Measurements from ENCODE around the gene DNAAF5. TPM values are rescaled to one million over a fixed set of nuclear protein-coding genes. Genes with fewer than 3 reads are reported as not detected.
"Not testable (repeated sequence)": the region's sequence is repeated elsewhere in the genome, so short reads cannot be mapped to it uniquely, and the experiment has no call there.

DNAAF5 gene
- total RNA-seq, 2 experiments from 2014 or later, result 42.6 to 58.5 TPM

GRCh38 chr7:741191-741671, 14.7 kb downstream of the DNAAF5 start:
- POLR2A ChIA-PET, result no interaction called here
- CTCF ChIA-PET (ENCODE audit: unreplicated experiment), result no interaction called here

GRCh38 chr7:741850-742249, 15.4 kb downstream of the DNAAF5 start:
- Histone ChIP-seq H3K4me3 (ENCODE audit: low read depth, low read length, poor library complexity, severe bottlenecking) (no peak overlapping the region), H3K9me3 (ENCODE audit: low read length) (no peaks in the 10 kb centered on the region), H3K9me2 (ENCODE audit: insufficient read depth, low read length) (no peaks in the 10 kb centered on the region), H4K20me1 (ENCODE audit: insufficient read depth, low read length) (no peaks in the 10 kb centered on the region), H3K4me1 (ENCODE audit: insufficient read depth, low read length, poor library complexity, severe bottlenecking) (no peaks in the 10 kb centered on the region), H2AFZ (ENCODE audit: low read length) (no peak overlapping the region), H3K4me2 (ENCODE audit: low read length) (no peak overlapping the region), H3K27ac (ENCODE audit: low read depth, low read length, poor library complexity, severe bottlenecking) (no peak overlapping the region), H3K36me3 (ENCODE audit: insufficient read depth, low read length) (peaks cover 72% of the 10 kb centered on the region), H3K79me2 (ENCODE audit: insufficient read depth, low read depth, low read length) (peaks cover 21% of the 10 kb centered on the region; the same call in 1 of the 2 replicates)
- intact Hi-C loops (cut with micrococcal nuclease; ENCODE audit: unreplicated experiment), result no loop called here
- no peak for DNase-seq (ENCODE audit: low spot score)
- ChIA-PET POLR2A (no interaction called here), CTCF (ENCODE audit: unreplicated experiment) (no interaction called here)
- BruUV-seq (replicated peaks), result no TSS peak
- no peak for TF ChIP-seq CTCF (conservative IDR thresholded peaks at IDR 0.05; ENCODE audit: low read length)
- no peak for TF ChIP-seq EZH2phosphoT487 (IDR thresholded peaks at IDR 0.05; ENCODE audit: borderline replicate concordance, low read depth, low read length)

More at GRCh38 chr7:741191-741671, 14.7 kb downstream of the DNAAF5 start:
- Histone ChIP-seq H3K36me3 (ENCODE audit: insufficient read depth, low read length) (peaks cover 75% of the 10 kb centered on the region), H3K79me2 (ENCODE audit: insufficient read depth, low read depth, low read length) (peaks cover 27% of the 10 kb centered on the region), H4K20me1 (ENCODE audit: insufficient read depth, low read length) (no peaks in the 10 kb centered on the region), H2AFZ (ENCODE audit: low read length) (no peak overlapping the region), H3K27ac (ENCODE audit: low read depth, low read length, poor library complexity, severe bottlenecking) (no peak overlapping the region), H3K9me3 (ENCODE audit: low read length) (peaks cover 6% of the 10 kb centered on the region; the same call in 1 of the 2 replicates), H3K4me1 (ENCODE audit: insufficient read depth, low read length, poor library complexity, severe bottlenecking) (no peaks in the 10 kb centered on the region), H3K4me3 (ENCODE audit: low read depth, low read length, poor library complexity, severe bottlenecking) (no peak overlapping the region), H3K9me2 (ENCODE audit: insufficient read depth, low read length) (no peaks in the 10 kb centered on the region), H3K4me2 (ENCODE audit: low read length) (no peak overlapping the region)
- no peak for DNase-seq (ENCODE audit: low spot score)
- intact Hi-C loops (cut with micrococcal nuclease; ENCODE audit: unreplicated experiment), result no loop called here
- TF ChIP-seq CTCF (conservative IDR thresholded peaks at IDR 0.05; ENCODE audit: low read length), result no peak
- no peak for TF ChIP-seq EZH2phosphoT487 (IDR thresholded peaks at IDR 0.05; ENCODE audit: borderline replicate concordance, low read depth, low read length)
- no TSS peak for BruUV-seq (replicated peaks)

GRCh38 chr7:742791-743190, 16.3 kb downstream of the DNAAF5 start:
- intact Hi-C loops (cut with micrococcal nuclease; ENCODE audit: unreplicated experiment), result no loop called here
- Histone ChIP-seq H4K20me1 (ENCODE audit: insufficient read depth, low read length) (no peaks in the 10 kb centered on the region), H3K36me3 (ENCODE audit: insufficient read depth, low read length) (peaks cover 69% of the 10 kb centered on the region), H3K9me2 (ENCODE audit: insufficient read depth, low read length) (no peaks in the 10 kb centered on the region), H3K4me2 (ENCODE audit: low read length) (no peak overlapping the region), H3K27ac (ENCODE audit: low read depth, low read length, poor library complexity, severe bottlenecking) (no peak overlapping the region), H3K9me3 (ENCODE audit: low read length) (no peaks in the 10 kb centered on the region), H3K4me3 (ENCODE audit: low read depth, low read length, poor library complexity, severe bottlenecking) (no peak overlapping the region), H3K79me2 (ENCODE audit: insufficient read depth, low read depth, low read length) (peaks cover 11% of the 10 kb centered on the region; the same call in 1 of the 2 replicates), H3K4me1 (ENCODE audit: insufficient read depth, low read length, poor library complexity, severe bottlenecking) (no peaks in the 10 kb centered on the region), H2AFZ (ENCODE audit: low read length) (no peak overlapping the region)
- TF ChIP-seq EZH2phosphoT487 (IDR thresholded peaks at IDR 0.05; ENCODE audit: borderline replicate concordance, low read depth, low read length) (no peak), CTCF (conservative IDR thresholded peaks at IDR 0.05; ENCODE audit: low read length) (no peak)
- ChIA-PET CTCF (ENCODE audit: unreplicated experiment) (no interaction called here), POLR2A (no interaction called here)
- TSS peak; percentile 31 for BruUV-seq (replicated peaks)
- DNase-seq (ENCODE audit: low spot score), result no peak

- intact Hi-C loops (cut with micrococcal nuclease; ENCODE audit: unreplicated experiment); H4K20me1 ChIP-seq (ENCODE audit: insufficient read depth, low read length); H3K79me2 ChIP-seq (ENCODE audit: insufficient read depth, low read depth, low read length); H3K27ac ChIP-seq (ENCODE audit: low read depth, low read length, poor library complexity, severe bottlenecking); H3K9me2 ChIP-seq (ENCODE audit: insufficient read depth, low read length); H3K9me3 ChIP-seq (ENCODE audit: low read length); H3K4me1 ChIP-seq (ENCODE audit: insufficient read depth, low read length, poor library complexity, severe bottlenecking); DNase-seq (ENCODE audit: low spot score); BruUV-seq (replicated peaks); H3K4me2 ChIP-seq (ENCODE audit: low read length); CTCF ChIA-PET (ENCODE audit: unreplicated experiment); H2AFZ ChIP-seq (ENCODE audit: low read length); H3K4me3 ChIP-seq (ENCODE audit: low read depth, low read length, poor library complexity, severe bottlenecking): not testable (repeated sequence)
- H3K36me3 ChIP-seq (ENCODE audit: insufficient read depth, low read length), result peaks cover 62% of the 10 kb centered on the region
- POLR2A ChIA-PET, result interaction anchor here (0.7 kb wide), 1 partner anchor 850 kb away, joined by 6 read pairs; no protein-coding TSS in a partner anchor
These were observed 17.0 kb downstream of the DNAAF5 start for GRCh38 chr7:743341-744127.
